Gastrocnemius medialis (tissue), 4 donors: ENCODE results near the gene LRRC52.

Experiments used
- POLR2A ChIP-seq, 2 donors: fragments of 450-650 bp; IDR thresholded peaks; one replicate each; pipeline ENCODE4 v1.6.1; 2017; ENCODE audit warnings: antibody characterized with exemption in 2 of 2, mild to moderate bottlenecking in 2 of 2, moderate library complexity in 2 of 2
- TF ChIP-seq, protein P1 (sequence below), 5 experiments: fragments of 450-650 bp in 3 of 5; fragments of 200-600 bp in 2 of 5; sonication (generic) in 2 of 5; IDR thresholded peaks in 4 of 5; conservative IDR thresholded peaks in 1 of 5; 1 replicate in 4 of 5; 2 replicates in 1 of 5; pipeline ENCODE4 v1.5.1; 2016 to 2019; ENCODE audit warnings: antibody characterized with exemption in 5 of 5, mild to moderate bottlenecking in 3 of 5, moderate library complexity in 3 of 5

DNA sequence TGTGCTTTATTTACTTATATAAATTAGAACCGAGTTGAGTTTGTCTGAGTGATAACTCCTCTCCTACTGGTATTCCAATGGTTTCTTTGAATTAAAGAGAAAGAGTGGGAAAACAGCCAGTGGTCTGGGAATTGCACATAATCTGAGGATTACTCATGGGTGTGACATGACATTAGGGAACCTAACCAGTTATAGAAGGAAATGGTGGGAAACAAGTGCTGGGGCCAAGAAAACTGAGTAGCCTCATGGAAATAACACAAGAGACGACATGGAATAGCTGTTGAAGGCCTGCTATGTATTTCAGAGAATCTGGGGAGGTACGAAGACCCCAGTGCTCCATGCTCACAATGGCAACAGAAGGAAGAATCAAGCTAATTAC, 41.8 kb upstream of the LRRC52 start:
- TF ChIP-seq, protein P1, sequence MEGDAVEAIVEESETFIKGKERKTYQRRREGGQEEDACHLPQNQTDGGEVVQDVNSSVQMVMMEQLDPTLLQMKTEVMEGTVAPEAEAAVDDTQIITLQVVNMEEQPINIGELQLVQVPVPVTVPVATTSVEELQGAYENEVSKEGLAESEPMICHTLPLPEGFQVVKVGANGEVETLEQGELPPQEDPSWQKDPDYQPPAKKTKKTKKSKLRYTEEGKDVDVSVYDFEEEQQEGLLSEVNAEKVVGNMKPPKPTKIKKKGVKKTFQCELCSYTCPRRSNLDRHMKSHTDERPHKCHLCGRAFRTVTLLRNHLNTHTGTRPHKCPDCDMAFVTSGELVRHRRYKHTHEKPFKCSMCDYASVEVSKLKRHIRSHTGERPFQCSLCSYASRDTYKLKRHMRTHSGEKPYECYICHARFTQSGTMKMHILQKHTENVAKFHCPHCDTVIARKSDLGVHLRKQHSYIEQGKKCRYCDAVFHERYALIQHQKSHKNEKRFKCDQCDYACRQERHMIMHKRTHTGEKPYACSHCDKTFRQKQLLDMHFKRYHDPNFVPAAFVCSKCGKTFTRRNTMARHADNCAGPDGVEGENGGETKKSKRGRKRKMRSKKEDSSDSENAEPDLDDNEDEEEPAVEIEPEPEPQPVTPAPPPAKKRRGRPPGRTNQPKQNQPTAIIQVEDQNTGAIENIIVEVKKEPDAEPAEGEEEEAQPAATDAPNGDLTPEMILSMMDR (IDR thresholded peaks at IDR 0.05 in 4 of 5, conservative IDR thresholded peaks at IDR 0.05 in 1 of 5) = no peak
- no peak for TF ChIP-seq POLR2A (IDR thresholded peaks at IDR 0.05)
